ENCODE results near the gene SLC9A3.
"Not testable (repeated sequence)": the region's sequence is repeated elsewhere in the genome, so short reads cannot be mapped to it uniquely, and the experiment has no call there.

The SLC9A3 gene

GRCh38 chr5:477247-477646, 47.0 kb downstream of the SLC9A3 start:
- Histone ChIP-seq H3K9me3 (replicated peaks in 1 of 11) (no peaks in the 10 kb centered on the region), H3K4me2 (peak overlapping the region in 4 of 11 experiments; percentile 90 to 94 (median 92); a peak in 6 of 22 replicates), H3K27ac (no peak overlapping the region), H3K36me3 (no peaks in the 10 kb centered on the region), H4K20me1 (peaks cover 5 to 70% (median 61%) of the 10 kb centered on the region in 11 experiments; a peak in 20 of 22 replicates), H3K9ac (no peak overlapping the region), H3K4me1 (peaks cover 8 to 78% (median 57%) of the 10 kb centered on the region in 10 experiments), H3K27me3 (peaks cover 40 to 83% (median 56%) of the 10 kb centered on the region in 11 experiments), H3K4me3 (no peak overlapping the region)
- no peak for TF ChIP-seq Cebpa-rat (IDR thresholded peaks at IDR 0.05)

DNA sequence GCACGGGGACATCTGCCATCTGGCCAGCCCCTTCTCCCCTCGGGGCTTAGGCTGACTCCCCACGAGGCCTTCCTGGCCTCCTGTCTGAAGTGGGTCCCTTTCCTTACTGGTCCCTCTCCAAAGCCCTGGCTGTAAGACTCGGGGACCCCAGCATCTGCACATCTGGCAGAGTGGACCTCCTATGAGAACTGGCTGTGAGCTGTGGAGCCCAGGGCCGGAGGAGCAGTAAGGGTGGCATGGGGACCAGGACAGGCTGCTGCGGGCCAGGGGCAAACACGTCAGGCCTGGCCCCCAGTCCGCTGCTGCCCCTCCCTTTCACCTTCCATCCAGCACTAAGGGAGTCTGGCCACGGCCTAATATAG, 47.5 kb downstream of the SLC9A3 start:
- TF ChIP-seq Cebpa-rat (IDR thresholded peaks at IDR 0.05) = no peak
- no peak overlapping the region for H3K9ac ChIP-seq
- H3K4me2 ChIP-seq = peak overlapping the region in 4 of 11 experiments; percentile 18 to 94 (median 92); a peak in 6 of 22 replicates
- peaks cover 5 to 74% (median 61%) of the 10 kb centered on the region in 11 experiments; a peak in 20 of 22 replicates for H4K20me1 ChIP-seq
- peaks cover 40 to 82% (median 56%) of the 10 kb centered on the region in 11 experiments for H3K27me3 ChIP-seq
- H3K4me3 ChIP-seq = no peak overlapping the region
- no peaks in the 10 kb centered on the region for H3K36me3 ChIP-seq
- no peak overlapping the region for H3K27ac ChIP-seq
- peaks cover 9 to 79% (median 58%) of the 10 kb centered on the region in 10 experiments for H3K4me1 ChIP-seq
- no peaks in the 10 kb centered on the region for H3K9me3 ChIP-seq (replicated peaks in 1 of 11)

GRCh38 chr5:476102-476813, 48.0 kb downstream of the SLC9A3 start:
- Histone ChIP-seq H3K27ac (no peak overlapping the region), H3K4me2 (peak overlapping the region in 3 of 11 experiments; percentile 18 to 94 (median 90); a peak in 5 of 22 replicates), H3K9me3 (replicated peaks in 1 of 11) (no peaks in the 10 kb centered on the region), H3K36me3 (peaks cover 0 to 5% (median 2%) of the 10 kb centered on the region in 11 experiments; a peak in 7 of 22 replicates), H3K4me3 (no peak overlapping the region), H4K20me1 (peaks cover 8 to 79% (median 64%) of the 10 kb centered on the region in 11 experiments; a peak in 20 of 22 replicates), H3K4me1 (peaks cover 14 to 81% (median 62%) of the 10 kb centered on the region in 10 experiments), H3K27me3 (peaks cover 40 to 79% (median 56%) of the 10 kb centered on the region in 11 experiments), H3K9ac (no peak overlapping the region)
- no peak for TF ChIP-seq Cebpa-rat (IDR thresholded peaks at IDR 0.05)

DNA sequence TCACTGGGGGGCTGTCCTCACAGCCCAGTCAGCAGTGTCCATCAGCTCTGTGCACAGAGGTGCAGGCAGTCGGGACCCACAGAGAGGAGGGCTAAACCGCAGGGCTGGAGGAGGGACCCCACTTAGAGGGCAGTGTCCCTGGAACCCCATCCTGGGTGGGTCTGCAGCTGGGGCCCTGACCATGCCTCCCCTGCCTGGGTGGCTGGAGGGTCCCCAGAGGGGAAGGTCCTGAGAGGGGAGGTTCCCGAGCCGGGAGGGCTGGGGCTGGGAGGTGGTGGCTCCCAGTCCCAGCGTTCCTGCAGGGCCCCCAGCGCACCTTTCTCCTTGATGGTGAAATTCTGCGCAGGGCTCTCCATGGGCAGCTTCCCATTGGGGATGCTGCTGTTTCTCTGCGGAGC, 48.5 kb downstream of the SLC9A3 start:
- Histone ChIP-seq H3K36me3 (peaks cover 0 to 10% (median 7%) of the 10 kb centered on the region in 11 experiments; a peak in 12 of 22 replicates), H3K9me3 (replicated peaks in 1 of 11) (no peaks in the 10 kb centered on the region), H3K9ac (no peak overlapping the region), H4K20me1 (peaks cover 14 to 84% (median 69%) of the 10 kb centered on the region in 11 experiments; a peak in 20 of 22 replicates), H3K4me1 (peaks cover 20 to 82% (median 64%) of the 10 kb centered on the region in 10 experiments), H3K27ac (no peak overlapping the region), H3K4me3 (no peak overlapping the region), H3K4me2 (0 out of 22 replicates have a peak overlapping the region, but pooled peaks of 1 of the 11 experiments have one; percentile 31), H3K27me3 (peaks cover 40 to 74% (median 56%) of the 10 kb centered on the region in 11 experiments)
- no peak for TF ChIP-seq Cebpa-rat (IDR thresholded peaks at IDR 0.05)

DNA sequence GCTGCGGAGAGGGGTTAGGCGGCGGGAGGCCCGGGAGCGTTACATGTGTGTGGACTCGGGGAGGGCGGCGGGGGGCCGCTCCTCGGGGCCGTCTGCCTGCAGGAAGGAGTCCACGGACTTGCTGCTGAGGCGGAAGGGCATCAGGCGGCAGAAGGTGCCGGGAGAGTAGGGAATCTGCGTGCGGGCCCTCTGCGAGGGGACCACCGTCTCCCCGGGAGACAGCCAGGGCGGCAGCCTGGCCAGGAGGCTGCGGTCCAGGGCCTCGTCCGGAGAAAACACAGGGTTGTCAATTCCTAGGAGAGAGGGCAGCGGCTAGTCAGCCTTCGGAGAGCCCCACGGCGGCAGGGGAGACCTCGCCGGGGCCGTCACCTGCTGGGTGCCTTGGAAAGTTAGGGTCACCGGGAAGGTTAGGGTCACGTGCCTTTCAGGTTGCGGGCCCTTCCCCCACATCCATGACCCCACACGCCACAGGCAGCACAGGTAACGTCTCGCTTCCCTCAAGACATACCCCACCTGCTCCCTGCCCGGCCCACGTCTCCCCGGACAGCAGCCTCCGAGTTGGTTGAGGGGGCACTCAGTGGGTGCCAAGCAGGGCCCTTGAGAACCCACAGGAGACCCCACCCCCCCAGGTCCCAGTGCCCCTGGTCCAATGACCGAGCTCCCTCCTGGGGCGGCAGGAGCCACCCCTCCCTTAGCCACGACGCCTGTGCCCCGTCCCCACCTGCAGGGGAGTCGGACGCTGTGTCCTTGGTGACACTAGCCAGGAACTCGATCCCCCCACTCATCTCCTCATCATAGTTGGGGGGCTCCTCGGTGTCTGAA, 49.2 kb downstream of the SLC9A3 start:
- peaks cover 16 to 82% (median 72%) of the 10 kb centered on the region in 11 experiments; a peak in 20 of 22 replicates for H4K20me1 ChIP-seq
- H3K36me3 ChIP-seq = peaks cover 3 to 15% (median 12%) of the 10 kb centered on the region in 11 experiments; a peak in 20 of 22 replicates
- H3K4me3 ChIP-seq = peak overlapping the region in 1 of 10 experiments; percentile 40; a peak in 2 of 20 replicates
- H3K9ac ChIP-seq = no peak overlapping the region
- H3K4me2 ChIP-seq = peak overlapping the region in 9 of 11 experiments; percentile 18 to 51 (median 31); a peak in 13 of 22 replicates
- peaks cover 26 to 81% (median 64%) of the 10 kb centered on the region in 10 experiments for H3K4me1 ChIP-seq
- no peak overlapping the region for H3K27ac ChIP-seq
- no peaks in the 10 kb centered on the region for H3K9me3 ChIP-seq (replicated peaks in 1 of 11)
- H3K27me3 ChIP-seq = peaks cover 40 to 67% (median 56%) of the 10 kb centered on the region in 11 experiments
- TF ChIP-seq Cebpa-rat (IDR thresholded peaks at IDR 0.05) = no peak

DNA sequence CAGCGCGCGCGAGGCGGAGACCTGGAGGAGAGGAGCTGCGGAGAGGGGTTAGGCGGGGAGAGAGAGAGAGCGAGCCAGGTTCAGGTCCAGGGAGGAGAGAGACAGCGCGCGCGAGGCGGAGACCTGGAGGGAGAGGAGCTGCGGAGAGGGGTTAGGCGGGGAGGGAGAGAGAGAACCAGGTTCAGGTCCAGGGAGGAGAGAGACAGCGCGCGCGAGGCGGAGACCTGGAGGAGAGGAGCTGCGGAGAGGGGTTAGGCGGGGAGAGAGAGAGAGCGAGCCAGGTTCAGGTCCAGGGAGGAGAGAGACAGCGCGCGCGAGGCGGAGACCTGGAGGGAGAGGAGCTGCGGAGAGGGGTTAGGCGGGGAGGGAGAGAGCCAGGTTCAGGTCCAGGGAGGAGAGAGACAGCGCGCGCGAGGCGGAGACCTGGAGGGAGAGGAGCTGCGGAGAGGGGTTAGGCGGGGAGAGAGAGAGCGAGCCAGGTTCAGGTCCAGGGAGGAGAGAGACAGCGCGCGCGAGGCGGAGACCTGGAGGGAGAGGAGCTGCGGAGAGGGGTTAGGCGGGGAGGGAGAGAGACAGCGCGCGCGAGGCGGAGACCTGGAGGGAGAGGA, 49.9 kb downstream of the SLC9A3 start:
- Histone ChIP-seq H3K4me1 (peaks cover 30 to 75% (median 61%) of the 10 kb centered on the region in 10 experiments), H3K9ac (peak overlapping the region in 2 of 11 experiments; percentile 78 to 89; a peak in 5 of 22 replicates), H3K4me3 (peak overlapping the region; percentile 69 to 88 (median 80); a peak in 19 of 20 replicates), H3K36me3 (peaks cover 9 to 22% (median 18%) of the 10 kb centered on the region in 11 experiments; a peak in 21 of 22 replicates), H3K4me2 (peak overlapping the region; percentile 91 to 100 (median 99)), H4K20me1 (peaks cover 23 to 85% (median 74%) of the 10 kb centered on the region in 11 experiments; a peak in 20 of 22 replicates), H3K27me3 (peaks cover 40 to 62% (median 56%) of the 10 kb centered on the region in 11 experiments)
- not testable (repeated sequence) for H3K27ac ChIP-seq; H3K9me3 ChIP-seq (replicated peaks in 1 of 11)

DNA sequence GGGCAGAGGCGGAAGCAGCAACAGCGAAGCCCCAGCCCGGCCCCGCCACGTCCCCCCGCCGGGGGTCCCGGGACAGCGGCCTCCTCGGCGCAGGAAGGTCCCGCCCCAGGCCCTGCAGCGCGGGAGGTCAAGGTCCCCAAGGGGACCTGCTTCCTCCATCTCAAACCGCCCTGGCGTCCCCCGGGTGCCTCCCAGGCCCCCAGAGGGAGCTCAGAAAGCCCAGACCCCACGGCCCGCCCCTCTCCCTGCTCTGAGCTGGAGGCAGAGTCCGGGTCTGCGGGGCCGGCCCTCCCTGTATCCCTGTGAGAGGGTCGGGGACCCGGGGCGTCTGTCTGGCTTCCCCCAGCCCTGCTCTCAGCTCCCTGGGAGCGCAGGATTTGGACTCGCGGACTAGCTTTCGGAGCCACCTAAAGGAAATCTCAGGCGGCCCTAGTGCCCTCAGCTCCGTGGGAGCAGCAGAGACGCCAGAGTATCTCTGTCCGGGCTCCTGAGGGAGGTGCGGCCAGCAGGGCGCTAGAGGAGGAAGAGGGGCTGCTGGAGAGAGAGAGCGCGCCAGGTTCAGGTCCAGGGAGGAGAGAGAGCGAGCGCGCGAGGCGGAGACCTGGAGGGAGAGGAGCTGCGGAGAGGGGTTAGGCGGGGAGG, 50.6 kb downstream of the SLC9A3 start:
- H3K9me3 ChIP-seq (replicated peaks in 1 of 11) = no peaks in the 10 kb centered on the region
- H3K27me3 ChIP-seq = peaks cover 40 to 55% (median 54%) of the 10 kb centered on the region in 11 experiments
- H3K4me1 ChIP-seq = peaks cover 29 to 68% (median 54%) of the 10 kb centered on the region in 10 experiments
- peak overlapping the region; percentile 72 to 96 (median 88) for H3K9ac ChIP-seq
- peak overlapping the region; percentile 91 to 100 (median 99) for H3K4me2 ChIP-seq
- peak overlapping the region; percentile 45 to 73 (median 65); a peak in 20 of 22 replicates for H3K27ac ChIP-seq
- H3K4me3 ChIP-seq = peak overlapping the region; percentile 69 to 88 (median 80)
- no peak for TF ChIP-seq Cebpa-rat (IDR thresholded peaks at IDR 0.05)
- H3K36me3 ChIP-seq = peaks cover 15 to 29% (median 24%) of the 10 kb centered on the region in 11 experiments; a peak in 21 of 22 replicates
- H4K20me1 ChIP-seq = peaks cover 27 to 84% (median 69%) of the 10 kb centered on the region in 11 experiments; a peak in 20 of 22 replicates
